ENCODE data around the gene UBE2E1.

The UBE2E1 gene

GRCh38 chr3:23796518-23796917 is 9.2 kb upstream of the UBE2E1 start:
- no peak for DNase-seq (ENCODE audit: low spot score)

GRCh38 chr3:23797491-23797890 is 8.3 kb upstream of the UBE2E1 start:
- no peak for DNase-seq (ENCODE audit: low spot score)

GRCh38 chr3:23798456-23798855 is 7.3 kb upstream of the UBE2E1 start:
- no peak for DNase-seq (ENCODE audit: low spot score)

GRCh38 chr3:23798876-23799275 is 6.9 kb upstream of the UBE2E1 start:
- no peak for DNase-seq (ENCODE audit: low spot score)

- DNase-seq (ENCODE audit: low spot score): no peak
Observed at GRCh38 chr3:23800731-23801130, 5.0 kb upstream of the UBE2E1 start.

- no peak for DNase-seq (ENCODE audit: low spot score)
Observed at GRCh38 chr3:23804441-23805209, 1.1 kb upstream of the UBE2E1 start.

GRCh38 chr3:23805210-23805632 is 534 bp upstream of the UBE2E1 start:
- no peak for DNase-seq (ENCODE audit: low spot score)

GRCh38 chr3:23806534-23807423 is 1.0 kb downstream of the UBE2E1 start:
- no peak for DNase-seq (ENCODE audit: low spot score)

- DNase-seq (ENCODE audit: low spot score): no peak
Observed at GRCh38 chr3:23807424-23808015, 1.8 kb downstream of the UBE2E1 start.

GRCh38 chr3:23808525-23808924 is 2.8 kb downstream of the UBE2E1 start:
- no peak for DNase-seq (ENCODE audit: low spot score)

- no peak for DNase-seq (ENCODE audit: low spot score)
Observed at GRCh38 chr3:23809294-23809693, 3.5 kb downstream of the UBE2E1 start.

- no peak for DNase-seq (ENCODE audit: low spot score)
Observed at GRCh38 chr3:23809840-23810342, 4.1 kb downstream of the UBE2E1 start.

- no peak for DNase-seq (ENCODE audit: low spot score)
Observed at GRCh38 chr3:23810343-23811184, 4.8 kb downstream of the UBE2E1 start.

- DNase-seq (ENCODE audit: low spot score): no peak
Observed at GRCh38 chr3:23811185-23811527, 5.4 kb downstream of the UBE2E1 start.

- no peak for DNase-seq (ENCODE audit: low spot score)
Observed at GRCh38 chr3:23811919-23812318, 6.2 kb downstream of the UBE2E1 start.

GRCh38 chr3:23815879-23816278 is 10.1 kb downstream of the UBE2E1 start:
- no peak for DNase-seq (ENCODE audit: low spot score)

- no peak for DNase-seq (ENCODE audit: low spot score)
Observed at GRCh38 chr3:23816721-23817120, 11.0 kb downstream of the UBE2E1 start.

- DNase-seq (ENCODE audit: low spot score): no peak
Observed at GRCh38 chr3:23817508-23818223, 11.9 kb downstream of the UBE2E1 start.

GRCh38 chr3:23819599-23820360 is 14.0 kb downstream of the UBE2E1 start:
- DNase-seq (ENCODE audit: low spot score): peak; percentile 83

- no peak for DNase-seq (ENCODE audit: low spot score)
Observed at GRCh38 chr3:23820888-23821287, 15.1 kb downstream of the UBE2E1 start.

Data from putamen (tissue), 1 donor.